Parathyroid adenoma (tissue), 2 donors: Measurements from ENCODE around the gene CFAP97D1.
A peak's percentile ranks its signal among the peaks of the same experiment; 100 is the strongest.

ENCODE experiments used
- H2AFZ ChIP-seq: fragments of 300-600 bp; sonication (generic); one replicate; pipeline ENCODE4 v1.7.0; 2017; ENCODE audit warnings: antibody characterized with exemption, mild to moderate bottlenecking
- H3K27ac ChIP-seq: fragments of 300-600 bp; sonication (generic); one replicate; pipeline ENCODE4 v1.7.0; 2017
- H3K27me3 ChIP-seq: fragments of 300-600 bp; sonication (generic); one replicate; pipeline ENCODE4 v1.7.0; 2017; ENCODE audit warnings: low read length; ENCODE audit not compliant: control insufficient read depth, insufficient read depth
- H3K36me3 ChIP-seq: fragments of 300-600 bp; sonication (generic); one replicate; pipeline ENCODE4 v1.7.0; 2017; ENCODE audit warnings: low read length; ENCODE audit not compliant: control insufficient read depth, insufficient read depth
- H3K4me1 ChIP-seq: fragments of 300-600 bp; sonication (generic); one replicate; pipeline ENCODE4 v1.7.0; 2017; ENCODE audit warnings: control low read depth
- H3K4me2 ChIP-seq: fragments of 300-600 bp; sonication (generic); one replicate; pipeline ENCODE4 v1.7.0; 2017; ENCODE audit warnings: low read length
- H3K4me3 ChIP-seq: fragments of 300-600 bp; sonication (generic); one replicate; pipeline ENCODE4 v1.7.0; 2017; ENCODE audit warnings: low read depth, low read length
- H3K79me2 ChIP-seq: fragments of 300-600 bp; sonication (generic); one replicate; pipeline ENCODE4 v1.7.0; 2017; ENCODE audit warnings: control low read depth
- H3K9ac ChIP-seq: fragments of 300-600 bp; sonication (generic); one replicate; pipeline ENCODE4 v1.7.0; 2017; ENCODE audit warnings: mild to moderate bottlenecking
- H3K9me3 ChIP-seq: fragments of 300-600 bp; sonication (generic); one replicate; pipeline ENCODE4 v1.7.0; 2017; ENCODE audit warnings: low read length; ENCODE audit not compliant: control insufficient read depth
- CTCF ChIP-seq: fragments of 300-600 bp; sonication (generic); IDR thresholded peaks from one replicate; pipeline ENCODE4 v1.7.0; 2017; ENCODE audit warnings: antibody characterized with exemption, mild to moderate bottlenecking
- donor health status: primary hyperparathyroidism.

The CFAP97D1 gene

GRCh38 chr17:43779145-43780125, 800 bp upstream of the CFAP97D1 start:
- no peaks in the 10 kb centered on the region for H3K9me3 ChIP-seq
- H3K4me3 ChIP-seq: peak overlapping the region; percentile 85
- H3K4me2 ChIP-seq: peak overlapping the region; percentile 86
- peaks cover 8% of the 10 kb centered on the region for H3K79me2 ChIP-seq
- peaks cover 4% of the 10 kb centered on the region for H3K4me1 ChIP-seq
- no peaks in the 10 kb centered on the region for H3K27me3 ChIP-seq
- H3K9ac ChIP-seq: no peak overlapping the region
- H3K36me3 ChIP-seq: no peaks in the 10 kb centered on the region
- peak overlapping the region; percentile 94 for H2AFZ ChIP-seq
- TF ChIP-seq CTCF: peak; percentile 23
- H3K27ac ChIP-seq: peak overlapping the region; percentile 98

GRCh38 chr17:43782913-43783680, 2.9 kb downstream of the CFAP97D1 start:
- no peak overlapping the region for H3K4me3 ChIP-seq
- H3K27me3 ChIP-seq: no peaks in the 10 kb centered on the region
- no peaks in the 10 kb centered on the region for H3K79me2 ChIP-seq
- H3K4me2 ChIP-seq: no peak overlapping the region
- no peak overlapping the region for H3K9ac ChIP-seq
- no peaks in the 10 kb centered on the region for H3K36me3 ChIP-seq
- no peak for TF ChIP-seq CTCF
- H2AFZ ChIP-seq: no peak overlapping the region
- H3K27ac ChIP-seq: no peak overlapping the region
- H3K4me1 ChIP-seq: no peaks in the 10 kb centered on the region
- H3K9me3 ChIP-seq: no peaks in the 10 kb centered on the region

GRCh38 chr17:43784068-43784467, 3.8 kb downstream of the CFAP97D1 start:
- no peak for TF ChIP-seq CTCF
- Histone ChIP-seq H3K79me2 (no peaks in the 10 kb centered on the region), H3K9ac (no peak overlapping the region), H3K4me2 (no peak overlapping the region), H3K27ac (no peak overlapping the region), H2AFZ (no peak overlapping the region), H3K4me1 (no peaks in the 10 kb centered on the region), H3K9me3 (no peaks in the 10 kb centered on the region), H3K27me3 (no peaks in the 10 kb centered on the region), H3K36me3 (no peaks in the 10 kb centered on the region), H3K4me3 (no peak overlapping the region)

GRCh38 chr17:43784628-43785101, 4.4 kb downstream of the CFAP97D1 start:
- H3K27me3 ChIP-seq: no peaks in the 10 kb centered on the region
- no peak overlapping the region for H2AFZ ChIP-seq
- H3K79me2 ChIP-seq: no peaks in the 10 kb centered on the region
- no peak for TF ChIP-seq CTCF
- H3K4me2 ChIP-seq: no peak overlapping the region
- H3K9me3 ChIP-seq: no peaks in the 10 kb centered on the region
- H3K27ac ChIP-seq: no peak overlapping the region
- H3K36me3 ChIP-seq: no peaks in the 10 kb centered on the region
- no peaks in the 10 kb centered on the region for H3K4me1 ChIP-seq
- H3K4me3 ChIP-seq: no peak overlapping the region
- no peak overlapping the region for H3K9ac ChIP-seq
